GM20431 (cell line): Measurements from ENCODE around the gene ZNF441.
"Not testable (repeated sequence)": the region's sequence is repeated elsewhere in the genome, so short reads cannot be mapped to it uniquely, and the experiment has no call there.

Source experiments
- in situ Hi-C: fragments of 300-500 bp; cut with MseI, MboI; formaldehyde crosslinking; loops from one replicate; pipeline ENCODE4 v1.15.0; 2020; ENCODE audit warnings: low sequenced_read_pairs; ENCODE audit not compliant: unreplicated experiment

The ZNF441 gene

DNA sequence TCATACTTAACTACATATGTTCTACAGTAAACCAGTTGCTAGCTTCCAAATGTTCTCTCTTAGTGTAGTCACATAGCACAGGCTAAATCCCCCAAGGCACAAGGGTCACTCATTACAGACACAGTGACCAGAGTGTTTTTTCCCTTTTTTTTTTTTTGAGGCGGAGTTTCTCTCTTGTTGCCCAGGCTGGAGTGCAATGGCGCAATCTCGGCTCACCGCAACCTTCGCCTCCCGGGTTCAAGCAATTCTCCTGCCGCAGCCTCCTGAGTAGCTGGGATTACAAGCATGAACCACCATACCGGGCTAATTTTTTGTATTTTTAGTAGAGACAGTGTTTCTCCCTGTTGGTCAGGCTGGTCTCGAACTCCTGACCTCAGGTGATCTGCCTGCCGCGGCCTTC is 9.9 kb downstream of the ZNF441 start:
- in situ Hi-C loops = not testable (repeated sequence)

DNA sequence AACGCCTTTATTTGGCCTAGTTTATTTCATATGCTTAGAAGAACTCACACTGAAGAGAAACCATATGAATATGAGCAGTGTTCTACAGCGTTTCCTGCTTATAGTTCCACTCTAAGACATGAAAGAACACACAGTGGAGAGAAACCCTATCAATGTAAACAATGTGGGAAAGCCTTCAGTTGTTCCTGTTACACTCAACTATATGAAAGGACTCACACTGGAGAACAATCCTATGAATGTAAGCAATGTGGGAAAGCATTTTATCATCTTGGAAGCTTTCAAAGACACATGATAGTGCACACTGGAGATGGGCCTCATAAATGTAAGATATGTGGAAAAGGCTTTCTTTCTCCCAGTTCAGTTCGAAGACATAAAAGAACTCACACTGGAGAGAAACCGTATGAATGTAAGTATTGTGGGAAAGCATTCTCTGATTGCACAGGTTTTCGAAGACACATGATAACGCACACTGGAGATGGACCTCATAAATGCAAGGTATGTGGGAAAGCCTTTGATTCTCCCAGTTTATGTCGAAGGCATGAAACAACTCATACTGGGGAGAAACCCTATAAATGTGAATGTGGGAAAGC is 13.7 kb downstream of the ZNF441 start:
- in situ Hi-C loops = no loop called here

DNA sequence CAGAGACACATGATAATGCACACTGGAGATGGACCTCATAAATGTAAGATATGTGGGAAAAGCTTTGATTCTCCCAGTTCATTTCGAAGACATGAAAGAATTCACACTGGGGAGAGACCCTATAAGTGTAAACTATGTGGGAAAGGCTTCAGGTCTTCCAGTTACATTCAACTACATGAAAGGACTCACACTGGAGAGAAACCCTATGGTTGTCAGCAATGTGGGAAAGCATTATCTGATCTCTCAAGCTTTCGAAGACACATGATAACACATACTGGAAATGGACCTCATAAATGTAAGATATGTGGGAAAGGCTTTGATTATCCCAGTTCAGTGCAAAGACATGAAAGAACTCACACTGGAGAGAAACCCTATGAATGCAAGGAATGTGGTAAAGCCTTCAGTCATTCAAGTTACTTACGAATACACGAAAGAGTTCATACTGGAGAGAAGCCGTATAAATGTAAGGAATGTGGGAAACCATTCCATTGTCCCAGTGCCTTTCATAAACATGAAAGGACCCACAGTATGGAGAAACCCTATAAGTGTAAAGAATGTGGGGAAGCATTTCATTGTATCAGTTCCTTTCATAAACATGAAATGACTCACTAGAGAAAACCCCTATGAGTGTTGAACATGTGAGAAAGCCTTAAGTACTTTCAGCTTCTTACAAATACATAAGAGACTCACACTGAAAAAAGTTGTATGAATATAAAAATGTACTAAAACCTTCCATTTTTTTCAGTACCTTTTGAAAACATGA is 14.7 kb downstream of the ZNF441 start:
- in situ Hi-C loops = no loop called here

DNA sequence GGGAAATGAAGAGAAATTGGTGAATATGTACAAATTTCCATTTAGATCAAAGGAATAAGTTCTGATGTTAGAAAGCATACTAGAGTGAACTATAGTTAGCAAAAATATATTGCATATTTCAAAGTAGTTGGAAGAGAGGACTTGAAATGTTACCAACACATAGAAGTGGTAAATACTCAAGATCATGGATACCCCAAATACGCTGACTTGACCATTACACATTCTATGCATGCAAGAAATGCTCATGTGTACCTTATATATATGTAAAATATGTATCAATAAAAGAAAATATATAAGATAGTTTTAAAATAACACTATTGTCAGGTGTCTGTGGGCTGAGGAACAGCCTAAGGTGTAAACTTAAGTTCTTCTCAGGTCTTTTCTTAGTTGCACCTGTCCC is 17.0 kb downstream of the ZNF441 start:
- in situ Hi-C loops = no loop called here

DNA sequence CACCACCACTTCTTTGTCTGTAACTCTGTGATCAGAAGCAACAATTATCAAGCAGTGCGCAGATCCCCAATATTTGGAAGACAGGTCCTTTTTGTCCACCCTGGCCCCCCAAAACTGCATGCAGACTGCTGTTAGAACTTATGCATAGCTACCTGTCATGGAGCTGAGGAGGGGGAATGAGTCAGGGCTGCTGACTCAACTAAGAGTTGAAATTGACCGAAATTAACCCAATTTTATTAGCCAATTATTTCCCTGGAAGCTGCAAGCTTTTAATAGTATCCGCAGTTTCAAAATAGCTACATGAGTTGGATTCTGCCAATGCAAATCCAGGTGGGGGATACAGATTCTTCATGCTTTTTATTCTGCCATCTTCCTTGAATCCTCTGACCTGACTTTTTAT is 17.6 kb downstream of the ZNF441 start:
- in situ Hi-C loops = no loop called here

DNA sequence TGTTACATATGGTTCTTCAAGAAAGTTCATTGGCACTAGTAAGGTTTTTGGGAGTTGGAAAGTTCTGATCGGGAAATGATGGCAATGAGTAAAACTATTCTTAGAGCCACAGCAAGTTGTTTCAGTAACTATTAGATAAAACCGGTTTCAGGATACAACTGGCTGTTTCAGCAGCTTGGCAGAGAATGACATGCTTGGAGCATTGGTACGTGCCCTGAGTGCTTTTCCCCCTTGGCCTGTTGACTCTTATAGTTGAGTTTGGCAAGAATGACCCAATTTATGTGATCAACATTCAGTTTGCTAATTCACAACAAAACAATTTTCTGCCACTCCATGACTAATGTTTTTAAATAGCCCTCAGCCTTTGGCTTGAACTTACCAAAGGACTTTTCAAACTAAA is 20.7 kb downstream of the ZNF441 start:
- in situ Hi-C loops = no loop called here

DNA sequence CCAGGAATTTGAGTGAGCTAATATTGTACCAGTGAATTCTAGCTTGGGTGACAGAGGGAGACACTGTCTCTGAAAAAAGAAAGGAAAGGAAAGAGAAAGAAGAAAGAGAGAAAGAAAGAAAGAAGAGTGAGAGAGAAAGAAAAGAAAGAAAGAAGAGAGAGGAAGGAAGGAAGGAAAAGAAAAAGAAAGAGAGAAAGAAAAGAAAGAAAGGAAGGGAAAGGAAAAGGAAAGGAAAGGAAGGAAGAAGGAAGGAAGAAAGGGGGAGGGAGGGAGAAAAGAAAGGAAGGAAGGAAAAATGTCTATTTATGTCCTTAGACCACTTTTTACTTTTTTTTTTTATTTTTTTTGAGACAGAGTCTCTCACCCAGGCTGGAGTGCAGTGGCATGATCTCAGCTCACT is 26.1 kb downstream of the ZNF441 start:
- in situ Hi-C loops = no loop called here

DNA sequence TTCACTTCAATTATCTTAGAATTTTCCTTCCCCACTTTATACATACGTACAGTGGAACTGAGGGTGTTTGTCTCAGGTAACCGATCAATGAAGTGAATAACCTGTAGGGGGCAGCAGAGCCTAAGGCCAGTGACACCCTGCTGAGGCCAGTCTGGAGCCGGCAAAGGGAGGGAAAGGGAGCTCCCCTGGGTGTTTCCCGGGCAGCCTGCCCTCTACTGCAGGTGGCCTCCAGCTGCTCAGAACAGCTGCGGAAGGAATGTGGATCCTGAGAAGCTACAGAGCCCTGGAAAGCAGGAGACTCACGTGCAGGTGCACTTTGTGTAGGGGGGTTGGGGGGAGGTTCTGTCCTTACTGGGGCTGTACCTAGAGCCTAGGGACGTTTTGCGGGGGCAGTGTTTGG is 30.7 kb downstream of the ZNF441 start:
- in situ Hi-C loops = no loop called here

DNA sequence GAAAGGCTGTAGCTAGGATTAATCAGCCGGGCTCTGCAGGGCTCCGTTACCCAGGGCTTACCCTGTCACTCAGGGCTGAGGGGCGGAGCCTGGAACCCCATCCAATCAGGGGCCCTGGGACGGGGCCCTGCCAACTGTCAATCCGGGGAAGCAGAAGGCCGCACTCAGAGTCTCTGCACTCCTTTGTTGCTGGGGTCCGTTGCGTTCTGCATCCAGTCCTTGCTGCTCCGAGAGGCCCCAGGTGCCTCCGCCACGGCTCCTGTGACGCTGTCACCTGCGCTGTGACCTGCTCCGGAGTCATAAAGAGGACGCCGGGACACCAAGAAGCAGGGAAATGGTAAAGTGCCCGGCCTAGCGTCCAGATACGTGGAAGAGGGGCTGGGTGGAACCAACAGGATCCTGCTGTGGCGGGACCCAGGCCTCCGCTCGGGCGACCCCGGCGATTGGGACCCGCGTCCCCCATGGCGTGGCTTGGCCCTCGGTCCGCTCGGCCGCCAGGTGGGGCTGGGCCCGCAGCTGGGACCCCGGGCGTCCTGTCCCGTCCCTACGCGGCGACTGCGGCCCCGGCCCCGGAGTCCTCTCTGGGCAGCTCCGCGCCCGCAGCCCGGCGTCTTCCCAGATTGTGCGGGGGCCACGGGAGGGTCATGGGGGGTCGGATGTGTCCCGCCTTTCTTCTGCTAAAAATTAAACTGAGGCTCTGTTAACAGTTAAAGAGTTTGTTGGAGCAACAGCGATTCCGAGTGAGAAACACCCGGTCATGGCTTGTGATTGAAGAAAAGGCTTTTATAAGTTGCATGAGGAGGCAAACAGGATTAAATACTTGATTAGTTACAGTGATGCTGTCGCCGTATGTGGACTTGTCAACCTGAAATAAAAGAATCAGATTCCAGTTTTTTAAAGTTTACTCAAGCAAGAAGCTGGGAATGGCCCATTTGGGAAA is 31.9 kb downstream of the ZNF441 start, which contains the start of gene ZNF491:
ZNF491 (plus strand) TSS at position 133 of the 940 bp plus-strand sequence. CDS start 7,431 bp downstream, outside the sequence.
- in situ Hi-C loops = no loop called here

DNA sequence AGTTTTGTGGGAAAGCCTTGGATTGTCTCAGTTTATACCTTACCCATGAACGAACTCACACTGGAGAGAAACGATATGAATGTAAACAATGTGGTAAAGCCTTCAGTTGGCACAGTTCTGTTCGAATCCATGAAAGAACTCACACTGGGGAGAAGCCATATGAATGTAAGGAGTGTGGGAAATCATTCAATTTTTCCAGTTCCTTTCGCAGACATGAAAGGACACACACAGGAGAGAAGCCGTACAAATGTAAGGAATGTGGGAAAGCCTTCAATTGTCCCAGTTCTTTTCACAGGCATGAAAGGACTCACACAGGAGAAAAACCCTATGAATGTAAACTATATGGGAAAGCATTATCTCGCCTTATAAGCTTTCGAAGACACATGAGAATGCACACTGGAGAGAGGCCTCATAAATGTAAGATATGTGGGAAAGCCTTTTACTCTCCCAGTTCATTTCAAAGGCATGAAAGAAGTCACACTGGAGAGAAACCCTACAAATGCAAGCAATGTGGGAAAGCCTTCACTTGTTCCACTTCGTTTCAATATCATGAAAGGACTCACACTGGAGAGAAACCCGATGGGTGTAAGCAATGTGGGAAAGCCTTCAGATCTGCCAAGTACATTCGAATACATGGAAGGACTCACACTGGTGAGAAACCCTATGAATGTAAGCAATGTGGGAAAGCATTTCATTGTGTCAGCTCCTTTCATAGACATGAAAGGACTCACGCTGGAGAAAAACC is 39.7 kb downstream of the ZNF441 start:
- in situ Hi-C loops = no loop called here

DNA sequence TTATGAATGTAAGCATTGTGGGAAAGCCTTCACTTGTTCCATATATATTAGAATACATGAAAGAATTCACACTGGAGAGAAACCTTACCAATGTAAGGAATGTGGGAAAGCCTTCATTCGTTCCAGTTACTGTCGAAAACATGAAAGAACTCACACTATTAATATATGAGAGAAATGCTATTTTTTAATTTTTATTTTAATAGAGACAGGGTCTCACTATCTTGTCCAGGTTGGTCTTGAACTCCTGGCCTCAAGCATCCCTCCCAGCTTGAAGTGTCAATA is 40.2 kb downstream of the ZNF441 start:
- in situ Hi-C loops = no loop called here

DNA sequence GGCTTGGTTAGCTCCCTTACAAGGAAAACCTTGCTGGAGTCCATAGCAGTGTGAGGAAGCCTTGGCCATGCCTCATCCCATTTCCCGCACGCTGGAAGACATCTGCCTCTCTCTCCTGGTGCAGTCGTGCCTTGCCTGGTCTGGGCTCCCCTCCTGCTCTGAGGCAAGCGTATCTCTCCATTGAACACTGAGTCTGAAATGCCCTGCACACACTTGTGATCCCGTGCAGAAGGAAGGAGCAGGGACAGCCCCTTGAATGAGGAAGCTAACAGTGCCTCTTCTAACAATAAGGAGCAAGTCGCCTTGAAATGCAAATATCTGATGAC is 46.9 kb downstream of the ZNF441 start:
- in situ Hi-C loops = no loop called here

DNA sequence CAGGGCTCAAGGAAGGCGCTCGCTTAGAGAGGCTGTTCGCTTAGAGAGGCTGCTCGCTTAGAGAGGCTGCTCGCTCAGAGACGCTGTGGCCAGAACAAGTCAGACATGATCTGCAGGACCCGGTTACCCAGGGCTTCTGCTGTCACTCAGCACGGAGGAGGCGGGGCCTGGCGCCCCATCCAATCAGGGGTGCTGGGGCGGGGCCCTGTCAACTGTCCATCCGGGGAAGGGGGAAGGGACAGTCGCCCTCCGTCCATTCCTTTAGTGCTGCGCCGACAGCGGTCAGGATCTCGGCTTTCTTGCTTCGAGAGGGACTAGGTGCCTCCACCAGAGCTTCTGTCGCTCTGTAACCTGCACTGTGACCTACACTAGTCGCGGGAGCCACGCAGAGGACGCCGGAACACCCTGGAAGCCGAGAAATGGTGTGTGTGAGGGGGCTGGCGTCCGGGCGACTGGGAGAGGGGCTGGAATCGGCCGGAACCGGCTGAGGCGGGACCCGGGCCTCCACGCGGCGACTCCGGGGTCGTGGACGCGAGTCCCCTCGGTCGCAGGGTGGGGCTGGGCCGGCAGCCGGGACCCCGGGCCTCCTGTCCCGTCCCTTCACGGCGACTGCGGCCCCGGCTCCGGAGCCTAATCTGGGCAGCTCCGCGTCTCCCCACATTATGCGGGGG is 47.4 kb downstream of the ZNF441 start, which contains the start of gene ZNF440:
ZNF440 (plus strand) TSS at position 245 of the 671 bp plus-strand sequence; CDS start at position 420, 175 bp downstream.
- in situ Hi-C loops = no loop called here

DNA sequence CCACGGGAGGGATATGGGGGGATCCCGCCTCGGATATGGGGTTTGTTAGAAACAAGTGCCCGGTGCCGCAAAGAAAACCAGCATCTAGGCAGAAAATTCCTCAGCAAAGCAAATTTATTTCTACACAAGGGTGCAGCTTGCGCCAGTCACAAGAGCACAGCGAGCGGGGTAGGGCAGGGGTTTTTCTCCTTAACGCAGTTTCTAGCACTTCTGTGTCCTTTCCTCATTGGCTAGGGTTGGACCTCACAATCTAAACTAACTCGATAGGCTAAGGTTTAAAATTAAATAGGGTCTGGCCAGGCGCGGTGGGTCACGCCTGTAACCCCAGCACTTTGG is 47.9 kb downstream of the ZNF441 start:
- in situ Hi-C loops = no loop called here

DNA sequence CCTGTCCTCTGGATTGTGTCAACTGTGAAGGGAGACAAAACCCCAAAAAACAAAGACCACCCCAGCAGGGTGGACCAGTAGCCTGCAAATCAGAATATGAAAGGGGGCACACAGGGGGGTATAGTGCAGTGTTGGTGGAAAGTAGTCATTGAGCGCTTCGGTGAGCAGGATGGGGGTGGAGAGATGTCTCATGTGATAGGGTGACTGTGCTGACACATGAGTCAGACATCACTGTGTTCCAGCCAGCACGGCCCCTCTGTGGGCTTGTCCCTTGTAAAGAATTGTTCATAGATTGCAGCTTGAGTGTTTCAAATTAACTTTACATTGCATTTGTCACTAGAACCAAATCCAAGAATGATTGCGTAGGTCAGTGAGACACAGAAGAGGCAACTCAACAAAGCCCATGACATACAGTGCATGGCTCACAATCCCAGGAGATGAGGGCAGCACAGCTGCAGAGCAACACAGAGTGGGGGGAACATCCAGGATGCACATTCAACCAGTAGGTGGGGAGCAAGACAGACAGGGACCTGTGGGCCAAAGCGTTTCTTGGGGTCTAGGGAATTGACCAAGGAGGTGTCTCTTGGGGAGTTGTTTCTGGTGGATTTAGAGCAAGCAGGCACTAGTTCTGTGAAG is 54.8 kb downstream of the ZNF441 start:
- in situ Hi-C loops = no loop called here

DNA sequence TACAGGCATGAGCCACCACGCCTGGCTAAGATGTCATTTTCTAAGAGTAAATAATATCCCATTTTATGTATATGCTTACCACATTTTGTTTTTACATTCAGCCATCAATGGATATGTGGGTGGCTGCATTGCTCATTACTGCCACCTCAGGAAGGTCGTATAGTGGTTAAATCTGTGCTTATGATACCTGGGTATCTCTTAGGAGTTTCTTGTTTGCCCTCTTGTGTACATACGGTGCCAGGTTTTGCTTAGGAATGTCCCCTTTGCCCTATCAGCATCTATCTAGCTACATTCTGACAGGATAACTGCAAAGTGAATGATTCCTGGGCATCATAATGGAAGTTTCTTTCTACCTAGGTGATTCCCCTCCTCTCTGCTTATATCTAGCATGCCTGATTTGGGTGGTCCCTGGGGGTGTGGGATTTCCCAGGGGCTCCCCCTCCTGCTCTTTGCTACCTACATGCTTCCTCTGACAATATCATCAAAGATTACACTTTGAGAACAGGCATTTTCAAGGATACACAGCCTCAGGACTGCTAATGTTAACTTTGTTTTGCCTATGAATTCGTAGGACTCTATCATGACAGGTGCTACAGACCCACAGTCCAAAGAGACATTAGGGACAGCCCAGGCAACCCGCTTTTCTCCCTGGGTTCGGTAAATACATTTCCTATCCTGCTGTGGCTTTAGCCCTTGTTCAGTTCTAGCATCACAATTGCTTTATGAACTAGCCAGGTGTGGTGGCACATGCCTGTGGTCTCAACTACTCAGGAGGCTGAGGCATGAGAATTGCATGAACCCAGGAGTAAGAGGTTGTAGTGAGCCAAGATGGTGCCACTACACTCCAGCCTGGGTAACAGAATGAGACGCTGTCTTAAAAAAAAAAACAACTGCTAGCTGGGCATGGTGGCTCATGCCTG is 62.4 kb downstream of the ZNF441 start:
- in situ Hi-C loops = not testable (repeated sequence)

DNA sequence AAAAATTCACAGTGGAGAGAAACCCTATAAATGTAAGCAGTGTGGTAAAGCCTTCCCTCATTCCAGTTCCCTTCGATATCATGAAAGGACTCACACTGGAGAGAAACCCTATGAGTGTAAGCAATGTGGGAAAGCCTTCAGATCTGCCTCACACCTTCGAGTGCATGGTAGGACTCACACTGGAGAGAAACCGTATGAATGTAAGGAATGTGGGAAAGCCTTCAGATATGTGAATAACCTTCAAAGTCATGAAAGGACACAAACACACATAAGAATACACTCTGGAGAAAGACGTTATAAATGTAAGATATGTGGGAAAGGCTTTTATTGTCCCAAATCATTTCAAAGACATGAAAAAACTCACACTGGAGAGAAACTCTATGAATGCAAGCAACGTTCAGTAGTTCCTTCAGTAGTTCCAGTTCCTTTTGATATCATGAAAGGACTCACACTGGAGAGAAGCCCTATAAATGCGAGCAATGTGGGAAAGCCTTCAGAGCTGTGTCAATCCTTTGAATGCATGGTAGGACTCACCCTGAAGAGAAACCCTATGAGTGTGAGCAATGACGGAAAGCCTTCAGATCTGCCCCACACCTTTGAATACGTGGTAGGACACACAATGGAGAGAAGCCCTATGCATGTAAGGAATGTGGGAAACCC is 65.6 kb downstream of the ZNF441 start:
- in situ Hi-C loops = no loop called here

DNA sequence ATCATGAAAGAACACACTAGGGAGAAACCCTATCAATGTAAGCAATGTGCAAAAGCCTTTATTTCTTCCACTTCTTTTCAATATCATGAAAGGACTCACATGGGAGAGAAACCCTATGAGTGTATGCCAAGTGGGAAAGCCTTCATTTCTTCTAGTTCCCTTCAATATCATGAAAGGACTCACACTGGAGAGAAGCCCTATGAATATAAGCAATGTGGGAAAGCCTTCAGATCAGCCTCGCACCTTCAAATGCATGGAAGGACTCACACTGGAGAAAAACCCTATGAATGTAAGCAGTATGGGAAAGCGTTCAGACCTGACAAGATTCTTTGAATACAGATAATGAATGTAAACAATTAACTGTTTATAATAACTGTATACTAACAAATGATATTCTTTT is 66.7 kb downstream of the ZNF441 start:
- in situ Hi-C loops = no loop called here
